ENCODE measurements around the gene TUT4.

- TF ChIP-seq CTCF (conservative IDR thresholded peaks at IDR 0.05; ENCODE audit: low read depth, low read length) (no peak), POLR2A (IDR thresholded peaks at IDR 0.05; ENCODE audit: low read depth, low read length) (no peak), CEBPB (IDR thresholded peaks at IDR 0.05; ENCODE audit: low read depth, low read length) (no peak), RAD21 (IDR thresholded peaks at IDR 0.05; ENCODE audit: low read length) (no peak), SMC3 (IDR thresholded peaks at IDR 0.05; ENCODE audit: low read depth, low read length) (no peak), MAZ (IDR thresholded peaks at IDR 0.05; ENCODE audit: borderline replicate concordance, low read depth, low read length) (no peak), USF2 (IDR thresholded peaks at IDR 0.05; ENCODE audit: low read depth, low read length) (no peak), ELK1 (IDR thresholded peaks at IDR 0.05; ENCODE audit: borderline replicate concordance, low read depth, low read length) (no peak), RCOR1 (IDR thresholded peaks at IDR 0.05; ENCODE audit: insufficient replicate concordance, low read length) (no peak), MXI1 (IDR thresholded peaks at IDR 0.05; ENCODE audit: borderline replicate concordance, low read depth, low read length) (no peak), RFX5 (IDR thresholded peaks at IDR 0.05; ENCODE audit: low read depth, low read length) (no peak), MAFK (IDR thresholded peaks at IDR 0.05; ENCODE audit: low read depth, low read length) (no peak), BHLHE40 (IDR thresholded peaks at IDR 0.05; ENCODE audit: low read depth, low read length) (no peak)
Observed at GRCh38 chr1:52502789-52503188, 50.1 kb downstream of the TUT4 start.
